GM12878 (cell line): Measurements from ENCODE around the gene ZBTB44. TPM values are rescaled to one million over a fixed set of nuclear protein-coding genes. Genes with fewer than 3 reads are reported as not detected.

Experiments
- ATAC-seq: fragments of 200-7000 bp; cut with Tn5 transposase; 3 replicates; pipeline ENCODE4 v1.9.1; 2020; ENCODE audit warnings: mild to moderate bottlenecking, moderate library complexity
- BruUV-seq: library from RNA; stranded (reverse); fragments of 400-500 nt; replicated peaks from 2 replicates; lab custom pipeline; 2021; lab: Mats Ljungman, UMichigan
- CTCF ChIA-PET: fragments of 300-600 bp; sonication (Branson Sonifier 250); formaldehyde crosslinking; extraction: SDS; loops from one replicate; lab custom pipeline; 2021; ENCODE audit warnings: inconsistent platforms; lab: Yijun Ruan, JAX
- POLR2A ChIA-PET: fragments of 350-600 bp; formaldehyde crosslinking; extraction: SDS; loops from one replicate; lab custom pipeline; 2021; ENCODE audit warnings: inconsistent platforms; lab: Charles Lee
- RAD21 ChIA-PET: fragments of 300-600 bp; sonication (Branson Sonifier 250); formaldehyde crosslinking; loops from one replicate; lab custom pipeline; 2023; ENCODE audit warnings: antibody characterized with exemption; ENCODE audit not compliant: unreplicated experiment; lab: Charles Lee
- SMC1A ChIA-PET: fragments of 300-600 bp; sonication (Branson Sonifier 250); formaldehyde crosslinking; loops from one replicate; lab custom pipeline; 2023; ENCODE audit not compliant: unreplicated experiment, uncharacterized antibody; lab: Charles Lee
- DNase-seq: peaks from one replicate; pipeline ENCODE4 v3.0.0-alpha.2; 2011; ENCODE audit warnings: low read depth, low spot score
- FAIRE-seq: peaks from 3 replicates; lab custom pipeline; 2011; peaks lifted over from hg19 to GRCh38; lab: Jason Lieb, UNC
- H2AFZ ChIP-seq: 2 replicates; pipeline ENCODE4 v1.6.0; 2011; ENCODE audit warnings: low read depth, low read length, control low read depth; ENCODE audit not compliant: control insufficient read depth
- H3K27ac ChIP-seq: 2 replicates; pipeline ENCODE4 v1.5.1; 2011; ENCODE audit warnings: control low read depth; ENCODE audit not compliant: control insufficient read depth, insufficient read depth
- H3K27me3 ChIP-seq, 2 experiments: replicated peaks in 1 of 2; 2 replicates each; pipeline versions ENCODE4 v1.6.0 to v1.6.1; 2011; ENCODE audit warnings: low read length in 1 of 2; ENCODE audit not compliant: control insufficient read depth in 2 of 2, insufficient read depth in 2 of 2
- H3K36me3 ChIP-seq, 2 experiments: 2 replicates each; pipeline ENCODE4 v1.5.1; 2011; ENCODE audit warnings: low read length in 1 of 2; ENCODE audit not compliant: control insufficient read depth in 2 of 2, insufficient read depth in 2 of 2
- H3K4me1 ChIP-seq: 2 replicates; pipeline ENCODE4 v1.6.1; 2011; ENCODE audit warnings: mild to moderate bottlenecking, low read length, moderate library complexity, mixed read lengths; ENCODE audit not compliant: control insufficient read depth, insufficient read depth
- H3K4me2 ChIP-seq: 2 replicates; pipeline ENCODE4 v1.6.0; 2011; ENCODE audit warnings: control low read depth; ENCODE audit not compliant: control insufficient read depth, insufficient read depth
- H3K4me3 ChIP-seq: fragments of 200-600 bp; sonication (generic); 2 replicates; pipeline ENCODE4 v1.5.1; 2016
- H3K79me2 ChIP-seq: 2 replicates; pipeline ENCODE4 v1.6.0; 2011; ENCODE audit warnings: low read length; ENCODE audit not compliant: control insufficient read depth, insufficient read depth
- H3K9ac ChIP-seq: 2 replicates; pipeline ENCODE4 v1.8.0; 2011; ENCODE audit warnings: low read length, control low read depth, mixed read lengths; ENCODE audit not compliant: control insufficient read depth, insufficient read depth
- H3K9me3 ChIP-seq: replicated peaks from 3 replicates; pipeline ENCODE4 v1.5.1; 2011; ENCODE audit warnings: mild to moderate bottlenecking, low read length; ENCODE audit not compliant: control insufficient read depth, insufficient read depth
- H4K20me1 ChIP-seq: 2 replicates; pipeline ENCODE4 v1.6.0; 2011; ENCODE audit not compliant: control insufficient read depth, insufficient read depth
- CUX1 ChIP-seq: IDR thresholded peaks from 2 replicates; pipeline ENCODE4 v1.6.1; 2012; ENCODE audit warnings: improper control_type of control experiment, low read depth, low read length; ENCODE audit not compliant: insufficient replicate concordance
- MYB ChIP-seq: fragments of 150-350 bp; IDR thresholded peaks from 2 replicates; pipeline ENCODE4 v1.6.1; 2014; ENCODE audit warnings: mild to moderate bottlenecking, low read depth, low read length, borderline replicate concordance
- RBBP5 ChIP-seq: fragments of 200-600 bp; sonication (generic); conservative IDR thresholded peaks from 2 replicates; pipeline ENCODE4 v1.6.1; 2016
- TCF3 ChIP-seq: IDR thresholded peaks from 2 replicates; pipeline ENCODE4 v1.6.1; 2012; ENCODE audit warnings: low read depth, mild to moderate bottlenecking, low read length, borderline replicate concordance; ENCODE audit not compliant: insufficient read depth
- YY1 ChIP-seq: IDR thresholded peaks from 2 replicates; pipeline ENCODE4 v1.6.1; 2011; ENCODE audit warnings: low read depth, mild to moderate bottlenecking, low read length
- WGBS: methylation state at CpG from one replicate; pipeline ENCODE4 v1.1.6; 2016; ENCODE audit warnings: low lambda C conversion rate; ENCODE audit not compliant: insufficient replicate concordance, insufficient coverage; ENCODE audit errors: missing lambda C conversion rate; 5-methylcytosine and 5-hydroxymethylcytosine counted together
- in situ Hi-C: fragments of 300-500 bp; cut with MboI; formaldehyde crosslinking; loops from 9 replicates; pipeline ENCODE4 v1.14.3; 2018; ENCODE audit warnings: mixed read lengths
- intact Hi-C: fragments of 100-400 bp; cut with micrococcal nuclease; formaldehyde crosslinking; loops from one replicate; pipeline ENCODE4 v1.14.2; 2022; ENCODE audit not compliant: unreplicated experiment
- polyA plus RNA-seq, 11 experiments: library from polyadenylated mRNA; depleted of rRNA in 4 of 11; unstranded in 6 of 11; stranded (reverse) in 5 of 11; fragments of >200 nt; fragmentation: Nextera tagmentation in 4 of 11; fragmentation: Illumina TruSeq in 1 of 11; extraction: Ambion mirVana in 4 of 11; extraction: Trizol in 1 of 11; gene quantifications; 1 replicate in 1 of 11; 2 replicates in 10 of 11; pipeline versions ENCODE4 v1.2.1 to v1.2.3, GENCODE V29; 2011 to 2016; ENCODE audit warnings: inconsistent platforms in 2 of 11, missing spikeins in 2 of 11, low read depth in 1 of 11
- total RNA-seq, 4 experiments: library from RNA; depleted of rRNA in 3 of 4; stranded (reverse); fragments of >200 nt in 3 of 4; fragmentation: Illumina TruSeq in 1 of 4; extraction: Trizol in 1 of 4; gene quantifications; 2 replicates each; pipeline versions ENCODE4 v1.2.1 to v1.2.3, GENCODE V29; 2013 to 2021
- TF ChIP-seq, protein P1 (sequence below): IDR thresholded peaks from 2 replicates; pipeline ENCODE4 v1.6.1; 2011; ENCODE audit warnings: mild to moderate bottlenecking, low read depth, low read length, moderate library complexity; ENCODE audit not compliant: insufficient replicate concordance
- TF ChIP-seq, protein P2 (sequence below): fragments of 450-650 bp; IDR thresholded peaks from 2 replicates; pipeline ENCODE4 v1.6.1; 2018; ENCODE audit warnings: borderline replicate concordance, mild to moderate bottlenecking; ENCODE audit not compliant: partially characterized antibody

ZBTB44 gene
- total and polyA plus RNA-seq, 10 of the 15 experiments (the other 5 are each of a cell fraction or from before 2014, with no cell fraction given): 2.8 to 38.2 (median 12.2) TPM

DNA sequence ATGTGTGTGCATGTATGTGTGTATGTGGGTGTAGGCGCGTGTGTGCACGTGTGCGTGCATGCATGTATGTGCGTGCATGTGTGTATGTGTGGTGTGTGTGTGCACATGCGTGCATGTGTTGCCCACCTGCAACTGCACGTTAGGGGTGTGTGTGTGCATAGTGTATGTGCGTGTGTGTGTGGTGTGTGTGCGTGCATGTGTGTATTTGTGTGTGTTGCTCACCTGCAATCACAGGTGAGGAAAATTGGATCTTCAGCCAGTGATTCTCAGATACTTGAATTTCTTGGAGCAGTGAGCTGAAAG lies 100.8 kb downstream of the ZBTB44 start:
- ChIA-PET CTCF (no interaction called here), POLR2A (no interaction called here), SMC1A (no interaction called here), RAD21 (no interaction called here)
- ATAC-seq: no peak
- FAIRE-seq: no peak
- H3K36me3 ChIP-seq: no peaks in the 10 kb centered on the region
- no peaks in the 10 kb centered on the region for H3K9me3 ChIP-seq
- no peak for DNase-seq
- in situ Hi-C loops: loop anchor here (10.0 kb wide), 1 partner anchor 211 kb away; the partner anchor contains the start of gene ADAMTS8
- no peaks in the 10 kb centered on the region for H3K4me1 ChIP-seq
- no TSS peak for BruUV-seq
- no peak overlapping the region for H2AFZ ChIP-seq
- H3K9ac ChIP-seq: no peak overlapping the region
- intact Hi-C loops: loop anchor here (1.0 to 2.0 kb wide), 3 partner anchors 157 to 649 kb away; no protein-coding TSS in a partner anchor
- 76% methylated on average over 9 of the region's 9 CpGs for WGBS
- no peak overlapping the region for H3K27ac ChIP-seq
- peaks cover 6% of the 10 kb centered on the region; the same call in 1 of the 2 replicates for H4K20me1 ChIP-seq
- TF ChIP-seq YY1 (no peak), TCF3 (0 out of 2 replicates have a peak, but pooled peaks have one; percentile 30), CUX1 (no peak), RBBP5 (no peak), MYB (no peak)
- TF ChIP-seq, protein P1, sequence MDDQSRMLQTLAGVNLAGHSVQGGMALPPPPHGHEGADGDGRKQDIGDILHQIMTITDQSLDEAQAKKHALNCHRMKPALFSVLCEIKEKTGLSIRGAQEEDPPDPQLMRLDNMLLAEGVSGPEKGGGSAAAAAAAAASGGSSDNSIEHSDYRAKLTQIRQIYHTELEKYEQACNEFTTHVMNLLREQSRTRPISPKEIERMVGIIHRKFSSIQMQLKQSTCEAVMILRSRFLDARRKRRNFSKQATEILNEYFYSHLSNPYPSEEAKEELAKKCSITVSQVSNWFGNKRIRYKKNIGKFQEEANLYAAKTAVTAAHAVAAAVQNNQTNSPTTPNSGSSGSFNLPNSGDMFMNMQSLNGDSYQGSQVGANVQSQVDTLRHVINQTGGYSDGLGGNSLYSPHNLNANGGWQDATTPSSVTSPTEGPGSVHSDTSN: peak; percentile 39
- TF ChIP-seq, protein P2, sequence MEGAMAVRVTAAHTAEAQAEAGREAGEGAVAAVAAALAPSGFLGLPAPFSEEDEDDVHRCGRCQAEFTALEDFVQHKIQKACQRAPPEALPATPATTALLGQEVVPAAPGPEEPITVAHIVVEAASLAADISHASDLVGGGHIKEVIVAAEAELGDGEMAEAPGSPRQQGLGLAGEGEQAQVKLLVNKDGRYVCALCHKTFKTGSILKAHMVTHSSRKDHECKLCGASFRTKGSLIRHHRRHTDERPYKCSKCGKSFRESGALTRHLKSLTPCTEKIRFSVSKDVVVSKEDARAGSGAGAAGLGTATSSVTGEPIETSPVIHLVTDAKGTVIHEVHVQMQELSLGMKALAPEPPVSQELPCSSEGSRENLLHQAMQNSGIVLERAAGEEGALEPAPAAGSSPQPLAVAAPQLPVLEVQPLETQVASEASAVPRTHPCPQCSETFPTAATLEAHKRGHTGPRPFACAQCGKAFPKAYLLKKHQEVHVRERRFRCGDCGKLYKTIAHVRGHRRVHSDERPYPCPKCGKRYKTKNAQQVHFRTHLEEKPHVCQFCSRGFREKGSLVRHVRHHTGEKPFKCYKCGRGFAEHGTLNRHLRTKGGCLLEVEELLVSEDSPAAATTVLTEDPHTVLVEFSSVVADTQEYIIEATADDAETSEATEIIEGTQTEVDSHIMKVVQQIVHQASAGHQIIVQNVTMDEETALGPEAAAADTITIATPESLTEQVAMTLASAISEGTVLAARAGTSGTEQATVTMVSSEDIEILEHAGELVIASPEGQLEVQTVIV: no peak
- H3K79me2 ChIP-seq: no peaks in the 10 kb centered on the region
- H3K4me3 ChIP-seq: no peak overlapping the region
- no peak overlapping the region for H3K4me2 ChIP-seq
- no peaks in the 10 kb centered on the region for H3K27me3 ChIP-seq
